HG03139 (cell line): ENCODE data around the gene MYH15.

Source experiments
- ATAC-seq: cut with Tn5 transposase; IDR thresholded peaks from one replicate; pipeline ENCODE4 v1.9.1; 2021; ENCODE audit not compliant: unreplicated experiment

Gene MYH15

GRCh38 chr3:108473711-108474110 lies 36.7 kb downstream of the MYH15 start:
- no peak for ATAC-seq

- no peak for ATAC-seq
These were observed 38.3 kb downstream of the MYH15 start for GRCh38 chr3:108472001-108472591.

- ATAC-seq: no peak
These were observed 39.0 kb downstream of the MYH15 start for GRCh38 chr3:108471426-108471825.

GRCh38 chr3:108469126-108469525 lies 41.3 kb downstream of the MYH15 start:
- no peak for ATAC-seq

- no peak for ATAC-seq
These were observed 41.8 kb downstream of the MYH15 start for GRCh38 chr3:108468577-108468976.

GRCh38 chr3:108462899-108463298 lies 47.5 kb downstream of the MYH15 start:
- no peak for ATAC-seq

- no peak for ATAC-seq
These were observed 48.7 kb downstream of the MYH15 start for GRCh38 chr3:108461661-108462111.

- no peak for ATAC-seq
These were observed 51.2 kb downstream of the MYH15 start for GRCh38 chr3:108459225-108459624.

- ATAC-seq: no peak
These were observed 55.1 kb downstream of the MYH15 start for GRCh38 chr3:108455212-108455705.

- ATAC-seq: no peak
These were observed 56.8 kb downstream of the MYH15 start for GRCh38 chr3:108453565-108453964.

- ATAC-seq: no peak
These were observed 60.0 kb downstream of the MYH15 start for GRCh38 chr3:108450444-108450843.

GRCh38 chr3:108448593-108448992 lies 61.8 kb downstream of the MYH15 start:
- ATAC-seq: no peak

- no peak for ATAC-seq
These were observed 63.1 kb downstream of the MYH15 start for GRCh38 chr3:108447096-108447847.

GRCh38 chr3:108442281-108442680 lies 68.1 kb downstream of the MYH15 start:
- ATAC-seq: no peak

- ATAC-seq: no peak
These were observed 68.9 kb downstream of the MYH15 start for GRCh38 chr3:108441518-108441917.

GRCh38 chr3:108441071-108441507 lies 69.3 kb downstream of the MYH15 start:
- no peak for ATAC-seq

- no peak for ATAC-seq
These were observed 71.9 kb downstream of the MYH15 start for GRCh38 chr3:108438542-108438941.

GRCh38 chr3:108437439-108437838 lies 73.0 kb downstream of the MYH15 start:
- ATAC-seq: no peak

- no peak for ATAC-seq
These were observed 76.5 kb downstream of the MYH15 start for GRCh38 chr3:108433928-108434327.

GRCh38 chr3:108432431-108432830 lies 78.0 kb downstream of the MYH15 start:
- ATAC-seq: no peak

GRCh38 chr3:108430540-108430939 lies 79.9 kb downstream of the MYH15 start:
- no peak for ATAC-seq

GRCh38 chr3:108428586-108428985 lies 81.8 kb downstream of the MYH15 start:
- no peak for ATAC-seq
